ENCODE results near the gene TFPT. TPM values are rescaled to one million over a fixed set of nuclear protein-coding genes. Genes with fewer than 3 reads are reported as not detected.

Gene TFPT
- total and polyA plus RNA-seq, 2 of the 13 experiments (the other 11 are each of a cell fraction or from before 2014, with no cell fraction given) = 8.4 to 10.7 TPM

- TF ChIP-seq, protein P1, sequence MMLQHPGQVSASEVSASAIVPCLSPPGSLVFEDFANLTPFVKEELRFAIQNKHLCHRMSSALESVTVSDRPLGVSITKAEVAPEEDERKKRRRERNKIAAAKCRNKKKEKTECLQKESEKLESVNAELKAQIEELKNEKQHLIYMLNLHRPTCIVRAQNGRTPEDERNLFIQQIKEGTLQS (CRISPR knock-in tag; IDR thresholded peaks at IDR 0.05) = no peak
- TF ChIP-seq PCBP1 (IDR thresholded peaks at IDR 0.05; ENCODE audit: borderline replicate concordance, low read depth, low read length) (no peak), SMAD1 (CRISPR knock-in tag; IDR thresholded peaks at IDR 0.05; ENCODE audit: borderline replicate concordance, low read depth) (no peak), NKX3-1 (CRISPR knock-in tag; IDR thresholded peaks at IDR 0.05) (no peak), NFKBIZ (CRISPR knock-in tag; IDR thresholded peaks at IDR 0.05) (0 out of 2 replicates have a peak, but pooled peaks have one; percentile 10), ZBTB1 (CRISPR knock-in tag; IDR thresholded peaks at IDR 0.05; ENCODE audit: borderline replicate concordance) (no peak), TBX3 (IDR thresholded peaks at IDR 0.05; ENCODE audit: borderline replicate concordance) (0 out of 2 replicates have a peak, but pooled peaks have one; percentile 29), EP300 (IDR thresholded peaks at IDR 0.05; ENCODE audit: low read depth in 2 of 2, low read length in 2 of 2) (no peak), EP300 (CRISPR knock-in tag; IDR thresholded peaks at IDR 0.05; ENCODE audit: borderline replicate concordance) (no peak), MXI1 (IDR thresholded peaks at IDR 0.05; ENCODE audit: borderline replicate concordance, low read depth, low read length) (peak; percentile 9; the same call in 1 of the 3 replicates), ZNF569 (CRISPR knock-in tag; IDR thresholded peaks at IDR 0.05; ENCODE audit: borderline replicate concordance) (no peak), ZBTB46 (CRISPR knock-in tag; IDR thresholded peaks at IDR 0.05; ENCODE audit: borderline replicate concordance) (no peak), NFE2 (CRISPR knock-in tag; IDR thresholded peaks at IDR 0.05) (no peak), SYNCRIP (IDR thresholded peaks at IDR 0.05; ENCODE audit: insufficient read depth, low read depth, low read length) (no peak), PAX8 (CRISPR knock-in tag; IDR thresholded peaks at IDR 0.05; ENCODE audit: borderline replicate concordance) (no peak), TEAD2 (CRISPR knock-in tag; IDR thresholded peaks at IDR 0.05) (no peak), TGIF2 (CRISPR knock-in tag; IDR thresholded peaks at IDR 0.05) (0 out of 2 replicates have a peak, but pooled peaks have one; percentile 31), ZNF121 (CRISPR knock-in tag; IDR thresholded peaks at IDR 0.05) (no peak), NPAS2 (CRISPR knock-in tag; IDR thresholded peaks at IDR 0.05; ENCODE audit: borderline replicate concordance) (no peak), ZNF709 (CRISPR knock-in tag; IDR thresholded peaks at IDR 0.05) (no peak)
- TF ChIP-seq, protein P2, sequence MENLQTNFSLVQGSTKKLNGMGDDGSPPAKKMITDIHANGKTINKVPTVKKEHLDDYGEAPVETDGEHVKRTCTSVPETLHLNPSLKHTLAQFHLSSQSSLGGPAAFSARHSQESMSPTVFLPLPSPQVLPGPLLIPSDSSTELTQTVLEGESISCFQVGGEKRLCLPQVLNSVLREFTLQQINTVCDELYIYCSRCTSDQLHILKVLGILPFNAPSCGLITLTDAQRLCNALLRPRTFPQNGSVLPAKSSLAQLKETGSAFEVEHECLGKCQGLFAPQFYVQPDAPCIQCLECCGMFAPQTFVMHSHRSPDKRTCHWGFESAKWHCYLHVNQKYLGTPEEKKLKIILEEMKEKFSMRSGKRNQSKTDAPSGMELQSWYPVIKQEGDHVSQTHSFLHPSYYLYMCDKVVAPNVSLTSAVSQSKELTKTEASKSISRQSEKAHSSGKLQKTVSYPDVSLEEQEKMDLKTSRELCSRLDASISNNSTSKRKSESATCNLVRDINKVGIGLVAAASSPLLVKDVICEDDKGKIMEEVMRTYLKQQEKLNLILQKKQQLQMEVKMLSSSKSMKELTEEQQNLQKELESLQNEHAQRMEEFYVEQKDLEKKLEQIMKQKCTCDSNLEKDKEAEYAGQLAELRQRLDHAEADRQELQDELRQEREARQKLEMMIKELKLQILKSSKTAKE (CRISPR knock-in tag; IDR thresholded peaks at IDR 0.05; ENCODE audit: borderline replicate concordance) = no peak
- TF ChIP-seq, protein P3, sequence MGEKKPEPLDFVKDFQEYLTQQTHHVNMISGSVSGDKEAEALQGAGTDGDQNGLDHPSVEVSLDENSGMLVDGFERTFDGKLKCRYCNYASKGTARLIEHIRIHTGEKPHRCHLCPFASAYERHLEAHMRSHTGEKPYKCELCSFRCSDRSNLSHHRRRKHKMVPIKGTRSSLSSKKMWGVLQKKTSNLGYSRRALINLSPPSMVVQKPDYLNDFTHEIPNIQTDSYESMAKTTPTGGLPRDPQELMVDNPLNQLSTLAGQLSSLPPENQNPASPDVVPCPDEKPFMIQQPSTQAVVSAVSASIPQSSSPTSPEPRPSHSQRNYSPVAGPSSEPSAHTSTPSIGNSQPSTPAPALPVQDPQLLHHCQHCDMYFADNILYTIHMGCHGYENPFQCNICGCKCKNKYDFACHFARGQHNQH (CRISPR knock-in tag; IDR thresholded peaks at IDR 0.05) = no peak; the same call in 1 of the 2 replicates
- TF ChIP-seq, protein P4, sequence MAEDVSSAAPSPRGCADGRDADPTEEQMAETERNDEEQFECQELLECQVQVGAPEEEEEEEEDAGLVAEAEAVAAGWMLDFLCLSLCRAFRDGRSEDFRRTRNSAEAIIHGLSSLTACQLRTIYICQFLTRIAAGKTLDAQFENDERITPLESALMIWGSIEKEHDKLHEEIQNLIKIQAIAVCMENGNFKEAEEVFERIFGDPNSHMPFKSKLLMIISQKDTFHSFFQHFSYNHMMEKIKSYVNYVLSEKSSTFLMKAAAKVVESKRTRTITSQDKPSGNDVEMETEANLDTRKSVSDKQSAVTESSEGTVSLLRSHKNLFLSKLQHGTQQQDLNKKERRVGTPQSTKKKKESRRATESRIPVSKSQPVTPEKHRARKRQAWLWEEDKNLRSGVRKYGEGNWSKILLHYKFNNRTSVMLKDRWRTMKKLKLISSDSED (CRISPR knock-in tag; IDR thresholded peaks at IDR 0.05) = no peak
These were observed 21.6 kb upstream of the TFPT start (continued) for GRCh38 chr19:54136864-54137698.
